HK-2 (cell line): ENCODE data around the gene CLIC3.
A peak's percentile ranks its signal among the peaks of the same experiment; 100 is the strongest.

ENCODE experiments used
- DNase-seq: peaks from one replicate; pipeline ENCODE4 v3.0.0-alpha.2; 2018; ENCODE audit not compliant: unreplicated experiment

CLIC3 gene

GRCh38 chr9:137030538-137031527 lies 34.5 kb upstream of the CLIC3 start:
- peak; percentile 54 for DNase-seq

- DNase-seq: no peak
These were observed 33.6 kb upstream of the CLIC3 start for GRCh38 chr9:137030006-137030405.

- peak; percentile 83 for DNase-seq
These were observed 32.9 kb upstream of the CLIC3 start for GRCh38 chr9:137029058-137029936.

GRCh38 chr9:137028263-137029057 lies 32.1 kb upstream of the CLIC3 start:
- peak; percentile 51 for DNase-seq

DNA sequence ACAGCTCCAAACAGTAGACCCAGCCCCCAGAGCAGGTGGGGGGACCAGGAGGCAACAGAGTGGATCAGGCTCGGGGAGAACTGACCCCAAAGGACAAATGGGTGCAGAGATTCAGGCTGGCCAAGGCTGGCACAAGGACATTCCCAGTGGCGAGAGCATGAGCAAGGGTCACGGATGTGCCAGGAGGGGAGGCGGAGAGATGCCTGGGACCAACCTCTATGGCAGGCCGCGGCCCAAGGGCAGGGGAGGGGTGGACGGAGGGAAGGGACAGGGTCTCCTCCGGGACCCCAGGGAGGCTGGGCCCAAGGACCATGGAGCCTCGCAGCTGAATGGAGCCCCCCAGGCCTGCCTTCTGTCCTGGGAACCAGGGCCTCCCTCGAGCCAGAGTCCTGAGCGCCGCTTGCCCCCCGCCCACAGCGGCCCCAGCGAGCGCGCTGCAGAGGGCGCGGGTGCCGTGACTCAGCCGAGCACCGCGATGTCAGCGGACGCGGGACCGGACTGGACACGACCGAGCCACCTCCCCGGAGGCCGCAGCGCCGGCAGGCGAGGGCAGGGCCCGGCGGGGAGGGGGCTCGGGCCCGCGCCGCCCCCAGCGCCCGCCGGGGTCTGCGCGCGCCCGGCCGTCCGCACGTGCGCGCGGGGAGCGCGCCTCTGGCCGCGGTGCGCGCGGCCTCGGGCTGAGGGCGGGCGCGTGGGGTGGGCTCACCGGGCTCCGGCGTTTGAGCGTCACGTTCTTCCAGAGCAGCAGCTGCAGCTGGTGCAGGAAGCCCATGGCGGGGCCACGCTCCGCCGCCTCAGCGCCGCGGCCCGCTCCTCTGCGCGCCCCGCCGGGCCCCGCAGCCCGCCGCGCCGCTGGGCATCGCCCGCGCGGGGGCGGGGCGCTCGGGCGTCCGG lies 31.2 kb upstream of the CLIC3 start, which contains the start of gene ABCA2:
ABCA2 (minus strand) TSS at position 869 of the 894 bp plus-strand sequence; CDS start at position 772, 97 bp downstream.
- peak; percentile 34 for DNase-seq

- DNase-seq: no peak
These were observed 30.5 kb upstream of the CLIC3 start for GRCh38 chr9:137026828-137027227.

DNA sequence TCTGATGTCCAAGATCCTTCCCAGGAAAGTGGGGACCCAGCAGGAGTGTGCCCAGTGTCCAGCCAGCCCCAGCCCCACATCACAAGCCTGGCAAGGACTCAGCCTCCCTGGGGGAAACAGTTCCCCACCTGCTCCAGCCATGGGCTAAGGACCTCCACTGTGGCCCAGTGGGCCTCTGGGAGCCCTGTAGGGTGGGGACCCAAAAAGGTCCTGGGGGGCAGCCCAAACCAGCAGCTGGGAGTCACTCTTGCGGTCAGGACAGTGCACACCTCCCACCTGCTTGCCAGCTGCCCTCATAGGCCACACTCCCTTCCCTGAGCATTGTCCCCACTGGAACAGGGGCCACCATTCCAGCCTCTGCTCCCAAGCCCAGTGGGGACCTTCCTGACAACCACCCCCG lies 30.0 kb upstream of the CLIC3 start:
- DNase-seq: no peak

DNA sequence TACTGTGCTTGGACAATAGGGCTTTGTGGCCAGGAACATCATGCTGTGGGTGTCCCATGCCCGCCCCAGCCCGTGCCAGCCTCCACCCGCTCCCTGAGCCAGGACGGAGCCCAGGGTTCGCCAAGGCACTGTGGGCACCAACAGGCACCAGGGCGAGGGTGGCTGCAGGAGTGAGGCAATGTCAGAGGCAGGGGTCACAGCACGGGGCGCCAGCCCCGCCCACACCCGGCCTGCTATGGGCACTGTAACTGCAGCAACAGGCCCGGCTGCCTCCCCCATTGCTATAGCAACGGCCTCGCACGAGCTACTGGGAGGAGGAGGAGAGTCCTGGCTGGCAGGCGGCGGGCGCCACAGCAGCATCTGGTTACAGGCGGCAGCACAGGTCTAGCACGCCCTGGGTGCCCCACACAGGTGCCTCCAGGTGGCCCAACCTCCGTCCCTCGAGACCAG lies 29.2 kb upstream of the CLIC3 start:
- DNase-seq: no peak

DNA sequence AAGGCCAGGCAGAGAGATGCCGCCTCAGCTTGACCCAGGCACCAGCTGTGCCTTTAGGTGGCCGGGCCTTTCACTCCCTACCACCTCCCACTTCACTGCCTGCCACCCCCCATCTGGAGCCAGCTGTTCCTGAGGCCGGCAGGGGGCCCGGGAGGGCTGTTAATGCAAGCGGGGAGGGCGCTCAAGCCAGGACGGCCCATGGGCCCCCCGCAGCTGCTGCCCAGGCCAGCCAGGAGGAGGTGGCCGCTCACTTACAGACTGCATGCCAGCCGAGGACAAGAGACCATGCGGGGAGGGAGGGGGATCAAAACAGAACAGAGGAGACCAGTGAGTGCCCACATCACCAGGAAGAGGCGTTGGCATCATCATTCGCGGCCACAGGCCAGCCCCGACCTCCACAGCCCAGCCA lies 27.2 kb upstream of the CLIC3 start:
- no peak for DNase-seq

GRCh38 chr9:137023157-137023556 lies 26.8 kb upstream of the CLIC3 start:
- DNase-seq: no peak

- DNase-seq: no peak
These were observed 26.3 kb upstream of the CLIC3 start for GRCh38 chr9:137022662-137023008.

- peak; percentile 75 for DNase-seq
These were observed 25.8 kb upstream of the CLIC3 start for GRCh38 chr9:137021979-137022661.

DNA sequence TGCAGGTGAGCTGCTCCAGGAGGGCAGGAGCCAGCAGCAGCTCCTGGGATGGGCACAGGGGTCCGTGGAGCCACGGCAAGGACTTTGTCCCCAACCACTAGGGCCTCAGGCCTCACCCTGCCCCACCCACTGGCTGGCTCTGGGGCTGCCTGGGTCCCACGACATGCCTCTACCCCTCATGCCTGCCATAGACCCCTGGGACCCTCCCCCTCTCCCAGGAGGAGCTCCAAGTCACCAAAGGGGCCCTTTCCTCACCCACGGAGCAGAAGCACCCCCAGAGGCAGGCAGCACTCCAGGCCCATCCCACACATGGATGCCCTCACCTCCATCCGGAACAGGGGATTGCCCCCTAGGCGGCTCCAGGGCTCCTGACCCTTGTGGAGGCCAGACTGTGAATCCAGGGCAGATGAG lies 25.2 kb upstream of the CLIC3 start:
- no peak for DNase-seq

DNA sequence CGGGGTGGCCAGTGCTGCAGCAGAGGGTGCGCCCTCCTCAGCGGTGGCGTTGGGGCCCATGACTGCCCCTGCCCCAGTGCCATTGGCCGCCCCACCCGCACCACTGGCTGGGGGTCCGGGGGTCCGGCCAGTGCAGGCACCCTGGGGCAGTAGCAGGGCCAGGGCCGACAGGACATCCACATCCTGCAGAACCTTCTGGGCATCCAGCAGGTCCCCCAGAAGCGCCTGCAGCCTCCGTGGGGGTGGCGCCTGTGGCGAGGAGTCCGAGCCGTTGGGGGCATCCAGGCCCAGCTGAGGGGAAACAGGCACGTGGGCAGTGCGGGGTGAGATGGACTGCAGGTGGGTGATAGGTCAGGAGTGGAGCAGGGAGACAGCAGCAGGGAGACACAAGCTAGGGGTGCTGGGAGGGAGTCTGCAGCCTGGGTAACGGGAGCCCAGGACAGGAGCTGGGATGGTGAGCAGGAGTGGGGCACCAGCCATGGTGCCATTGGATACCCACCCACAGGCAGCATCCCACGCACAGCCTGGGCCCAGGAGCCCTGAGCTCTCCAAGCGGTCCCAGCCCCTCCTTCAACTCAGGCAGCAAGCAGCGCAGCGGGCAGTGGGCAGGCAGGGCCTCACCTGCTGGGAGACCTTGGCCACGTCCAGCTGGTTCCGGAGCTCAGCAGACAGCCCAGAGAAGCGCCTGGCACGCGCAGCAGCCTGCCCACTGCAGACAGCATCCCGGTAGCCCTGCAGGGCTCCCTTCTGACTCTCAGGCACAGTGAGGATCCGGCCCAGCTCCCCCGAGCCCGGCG lies 24.6 kb upstream of the CLIC3 start:
- no peak for DNase-seq

GRCh38 chr9:137019891-137020683 lies 23.7 kb upstream of the CLIC3 start:
- no peak for DNase-seq

- DNase-seq: no peak
These were observed 22.6 kb upstream of the CLIC3 start for GRCh38 chr9:137018761-137019559.

DNA sequence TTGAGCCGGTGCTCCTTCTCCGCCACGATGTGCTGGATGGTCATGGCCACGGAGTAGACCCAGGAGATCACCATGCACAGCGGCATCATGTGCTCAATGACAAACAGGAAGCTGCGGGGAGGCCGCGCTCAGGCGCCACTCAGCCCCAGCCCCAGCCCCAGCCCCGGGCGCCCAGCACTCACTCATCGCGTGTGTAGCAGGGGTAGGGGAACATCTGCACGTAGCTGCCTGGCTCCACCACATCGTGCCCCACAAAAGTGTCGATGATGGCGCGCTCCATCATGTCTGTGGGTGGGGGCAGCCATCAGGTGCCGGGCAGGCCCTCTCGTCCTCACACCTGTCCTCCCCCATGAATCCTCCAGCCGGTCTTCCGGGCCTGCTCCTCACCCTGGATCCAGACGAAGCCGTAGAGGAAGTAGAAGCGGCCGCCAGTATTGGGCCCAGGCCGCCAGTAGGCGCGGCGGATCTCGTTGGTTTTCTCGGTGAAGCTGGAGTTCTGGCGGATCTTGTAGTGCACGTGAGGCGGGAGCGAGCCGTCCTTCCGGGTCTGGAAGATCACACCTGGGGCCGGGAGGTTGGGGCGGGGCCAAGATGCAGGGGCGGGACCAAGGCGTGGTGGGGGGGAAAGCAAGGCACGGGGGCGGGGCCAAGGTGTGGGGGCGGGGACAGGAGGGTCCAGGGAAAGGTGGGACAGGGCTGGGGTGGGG lies 21.6 kb upstream of the CLIC3 start:
- DNase-seq: no peak
